K562 (cell line): ENCODE results near the gene PTPN5. TPM values are rescaled to one million over a fixed set of nuclear protein-coding genes. Genes with fewer than 3 reads are reported as not detected.

ENCODE experiments used
- ATAC-seq: fragments of 200-7000 bp; cut with Tn5 transposase; 3 replicates; pipeline ENCODE4 v1.9.1; 2020; ENCODE audit warnings: moderate library complexity
- BruUV-seq: library from RNA; stranded (reverse); fragments of 400-500 nt; replicated peaks from 2 replicates; lab custom pipeline; 2021; lab: Mats Ljungman, UMichigan
- CTCF ChIA-PET: fragments of 300-600 bp; formaldehyde crosslinking; extraction: SDS; loops from one replicate; lab custom pipeline; 2021; ENCODE audit warnings: low intra/inter-chr PET ratio; lab: Yijun Ruan, JAX
- POLR2A ChIA-PET: fragments of 300-600, 350-650 bp; sonication (Branson Sonifier 250); formaldehyde crosslinking; extraction: SDS; loops from one replicate; lab custom pipeline; 2021; ENCODE audit warnings: antibody characterized with exemption, inconsistent platforms; lab: Yijun Ruan, JAX
- DNase-seq, 4 experiments: peaks; one replicate each; pipeline versions ENCODE4 v3.0.0 to v3.0.0-alpha.2; 2011 to 2018; ENCODE audit warnings: low spot score in 3 of 4, mixed read lengths in 3 of 4; ENCODE audit errors: extremely low read depth in 1 of 4
- FAIRE-seq: peaks from 2 replicates; lab custom pipeline; 2011; peaks lifted over from hg19 to GRCh38; lab: Jason Lieb, UNC
- H2AFZ ChIP-seq: 2 replicates; pipeline ENCODE4 v1.6.0; 2011; ENCODE audit warnings: low read depth, low read length, control low read depth, inconsistent platforms
- H3K27ac ChIP-seq: fragments of 200-600 bp; 3 replicates; pipeline ENCODE4 v1.8.0; 2011; ENCODE audit warnings: low read depth, mild to moderate bottlenecking, control low read depth, inconsistent platforms, low read length, moderate library complexity, mixed read lengths; ENCODE audit errors: extremely low read depth
- H3K27me3 ChIP-seq, 2 experiments: fragments of 300-600 bp in 1 of 2; 2 replicates in 1 of 2; 3 replicates in 1 of 2; pipeline versions ENCODE4 v1.6.0 to v1.8.0; 2011; ENCODE audit warnings: inconsistent platforms in 2 of 2, low read length in 2 of 2, mild to moderate bottlenecking in 1 of 2, mixed read lengths in 1 of 2, moderate library complexity in 1 of 2; ENCODE audit not compliant: control insufficient read depth in 2 of 2, insufficient read depth in 2 of 2
- H3K36me3 ChIP-seq: fragments of 300-600 bp; 3 replicates; pipeline ENCODE4 v1.8.0; 2011; ENCODE audit warnings: mild to moderate bottlenecking, low read length, inconsistent platforms; ENCODE audit not compliant: control insufficient read depth, insufficient read depth
- H3K4me1 ChIP-seq, 2 experiments: fragments of 200-600 bp in 1 of 2; replicated peaks in 1 of 2; 2 replicates in 1 of 2; 3 replicates in 1 of 2; pipeline versions ENCODE4 v1.5.1 to v1.8.0; 2011; ENCODE audit warnings: inconsistent platforms in 2 of 2, low read length in 2 of 2, mild to moderate bottlenecking in 1 of 2, mixed read lengths in 1 of 2, moderate library complexity in 1 of 2; ENCODE audit not compliant: control insufficient read depth in 2 of 2, insufficient read depth in 2 of 2
- H3K4me2 ChIP-seq: 2 replicates; pipeline ENCODE4 v1.6.1; 2011; ENCODE audit warnings: low read length, control low read depth, inconsistent platforms, mixed read lengths; ENCODE audit not compliant: insufficient read depth
- H3K4me3 ChIP-seq: fragments of 200-600 bp; sonication (generic), shearing (Covaris generic); 2 replicates; pipeline ENCODE4 v1.5.1; 2016; ENCODE audit warnings: control low read depth, inconsistent platforms
- H3K79me2 ChIP-seq: fragments of 200-600 bp; 3 replicates; pipeline ENCODE4 v1.8.0; 2011; ENCODE audit warnings: low read length, inconsistent platforms; ENCODE audit not compliant: control insufficient read depth, insufficient read depth
- H3K9ac ChIP-seq, 2 experiments: 2 replicates each; pipeline versions ENCODE4 v1.6.0 to v1.6.1; 2011; ENCODE audit warnings: low read depth in 2 of 2, low read length in 2 of 2, control low read depth in 1 of 2, inconsistent platforms in 1 of 2, mild to moderate bottlenecking in 1 of 2, mixed read lengths in 1 of 2; ENCODE audit not compliant: insufficient read depth in 1 of 2
- H3K9me1 ChIP-seq: one replicate; pipeline ENCODE4 v1.6.0; 2011; ENCODE audit warnings: inconsistent platforms, mild to moderate bottlenecking, low read length, moderate library complexity; ENCODE audit not compliant: control insufficient read depth, insufficient read depth
- H3K9me3 ChIP-seq: replicated peaks from 2 replicates; pipeline ENCODE4 v1.5.1; 2011; ENCODE audit warnings: low read depth, low read length, inconsistent platforms; ENCODE audit not compliant: control insufficient read depth, insufficient read depth
- H4K20me1 ChIP-seq: replicated peaks from 2 replicates; pipeline ENCODE4 v1.6.1; 2011; ENCODE audit warnings: low read length, inconsistent platforms, mixed read lengths; ENCODE audit not compliant: control insufficient read depth, insufficient read depth
- HMGN3 ChIP-seq: IDR thresholded peaks from 2 replicates; pipeline ENCODE4 v1.6.1; 2011; ENCODE audit warnings: borderline replicate concordance, low read depth, mild to moderate bottlenecking, mixed read lengths, low read length; ENCODE audit not compliant: insufficient read length; ENCODE audit errors: extremely low read depth
- ILF3 ChIP-seq: fragments of 450-650 bp; IDR thresholded peaks from 2 replicates; pipeline ENCODE4 v1.6.1; 2018; ENCODE audit warnings: antibody characterized with exemption, mild to moderate bottlenecking, moderate library complexity, borderline replicate concordance
- SMARCC2 ChIP-seq: fragments of 450-650 bp; IDR thresholded peaks from 2 replicates; pipeline ENCODE4 v1.6.1; 2017; ENCODE audit warnings: antibody characterized with exemption, moderate library complexity, mild to moderate bottlenecking, low read depth
- SREBF1 ChIP-seq: fragments of 150-350 bp; IDR thresholded peaks from 2 replicates; pipeline ENCODE4 v1.6.1; 2014; ENCODE audit warnings: antibody characterized with exemption, low read depth, low read length, borderline replicate concordance
- WGBS: fragments of 100-300 bp; shearing (Covaris generic); methylation state at CpG from one replicate; pipeline ENCODE4 v1.1.6; 2016; ENCODE audit warnings: low coverage, mixed read lengths; ENCODE audit not compliant: insufficient coverage; ENCODE audit errors: missing lambda C conversion rate; 5-methylcytosine and 5-hydroxymethylcytosine counted together
- in situ Hi-C: fragments of 300-500 bp; cut with MboI; formaldehyde crosslinking; loops from 4 replicates; pipeline ENCODE4 v1.15.0; 2018; ENCODE audit warnings: inconsistent platforms, mixed read lengths
- intact Hi-C: fragments of 100-400 bp; cut with micrococcal nuclease; formaldehyde crosslinking; loops from 2 replicates; pipeline ENCODE4 v1.14.2; 2022
- polyA plus RNA-seq, 8 experiments: library from polyadenylated mRNA; depleted of rRNA in 4 of 8; stranded (reverse) in 5 of 8; unstranded in 3 of 8; fragments of >200 nt; fragmentation: Nextera tagmentation in 2 of 8; fragmentation: Illumina TruSeq in 1 of 8; extraction: Ambion mirVana in 2 of 8; extraction: Trizol in 1 of 8; gene quantifications; 2 replicates each; pipeline versions ENCODE4 v1.2.1 to v1.2.3, GENCODE V29; 2011 to 2014; ENCODE audit warnings: inconsistent platforms in 1 of 8, missing spikeins in 1 of 8
- total RNA-seq, 7 experiments: library from RNA; depleted of rRNA in 6 of 7; stranded (reverse); fragments of >200 nt in 6 of 7; fragmentation: Illumina TruSeq in 2 of 7; extraction: Trizol in 2 of 7; gene quantifications; 2 replicates each; pipeline versions ENCODE4 v1.2.1 to v1.2.3, GENCODE V29; 2011 to 2021; ENCODE audit warnings: low replicate concordance in 1 of 7
- TF ChIP-seq, protein P1 (sequence below), 3 experiments: IDR thresholded peaks in 2 of 3; conservative IDR thresholded peaks in 1 of 3; 2 replicates each; pipeline ENCODE4 v1.5.1; 2011 to 2012; ENCODE audit warnings: low read length in 3 of 3, mild to moderate bottlenecking in 3 of 3, control low read depth in 2 of 3, improper control_type of control experiment in 1 of 3, inconsistent platforms in 1 of 3, low read depth in 1 of 3, mixed read lengths in 1 of 3, moderate library complexity in 1 of 3; ENCODE audit not compliant: insufficient read depth in 2 of 3
- TF ChIP-seq, protein P2 (sequence below): fragments of 450-650 bp; formaldehyde crosslinking; IDR thresholded peaks from 2 replicates; pipeline ENCODE4 v1.4.0; 2020; ENCODE audit warnings: mild to moderate bottlenecking, moderate library complexity

Gene PTPN5
- total and polyA plus RNA-seq, 9 of the 15 experiments (the other 6 are each of a cell fraction or from before 2014, with no cell fraction given): not detected

DNA sequence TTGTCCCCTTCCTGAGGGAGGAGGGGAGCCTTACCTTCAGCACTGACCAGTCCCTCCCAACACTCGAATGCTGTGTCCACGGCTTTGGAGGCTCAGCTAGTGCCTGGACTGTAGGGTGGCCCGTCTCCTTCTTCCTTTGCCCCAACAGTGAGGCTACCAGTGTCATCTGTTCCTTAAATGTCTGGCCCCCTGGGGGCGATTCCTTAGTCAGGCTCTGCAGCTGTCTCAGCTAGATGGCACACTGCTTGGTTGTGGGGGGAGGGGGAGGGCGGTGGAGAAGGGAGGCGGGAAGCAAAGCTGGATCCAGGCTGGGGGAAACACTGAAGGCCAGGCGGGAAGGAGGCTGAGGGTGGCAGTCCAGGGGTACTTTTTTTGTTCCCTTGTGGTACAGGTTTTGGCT is 65.6 kb downstream of the PTPN5 start, which contains the start of gene IGSF22:
Gene IGSF22 (minus strand): TSS at position 149 of the 400 bp plus-strand sequence. CDS start 1,952 bp downstream, outside the sequence.
- H3K27ac ChIP-seq: no peak within 1 kb of the TSS
- H3K36me3 ChIP-seq: no peaks in the 10 kb centered on the region
- TF ChIP-seq SREBF1 (no peak), ILF3 (no peak), SMARCC2 (no peak), HMGN3 (no peak)
- TF ChIP-seq, protein P1, sequence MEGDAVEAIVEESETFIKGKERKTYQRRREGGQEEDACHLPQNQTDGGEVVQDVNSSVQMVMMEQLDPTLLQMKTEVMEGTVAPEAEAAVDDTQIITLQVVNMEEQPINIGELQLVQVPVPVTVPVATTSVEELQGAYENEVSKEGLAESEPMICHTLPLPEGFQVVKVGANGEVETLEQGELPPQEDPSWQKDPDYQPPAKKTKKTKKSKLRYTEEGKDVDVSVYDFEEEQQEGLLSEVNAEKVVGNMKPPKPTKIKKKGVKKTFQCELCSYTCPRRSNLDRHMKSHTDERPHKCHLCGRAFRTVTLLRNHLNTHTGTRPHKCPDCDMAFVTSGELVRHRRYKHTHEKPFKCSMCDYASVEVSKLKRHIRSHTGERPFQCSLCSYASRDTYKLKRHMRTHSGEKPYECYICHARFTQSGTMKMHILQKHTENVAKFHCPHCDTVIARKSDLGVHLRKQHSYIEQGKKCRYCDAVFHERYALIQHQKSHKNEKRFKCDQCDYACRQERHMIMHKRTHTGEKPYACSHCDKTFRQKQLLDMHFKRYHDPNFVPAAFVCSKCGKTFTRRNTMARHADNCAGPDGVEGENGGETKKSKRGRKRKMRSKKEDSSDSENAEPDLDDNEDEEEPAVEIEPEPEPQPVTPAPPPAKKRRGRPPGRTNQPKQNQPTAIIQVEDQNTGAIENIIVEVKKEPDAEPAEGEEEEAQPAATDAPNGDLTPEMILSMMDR (IDR thresholded peaks at IDR 0.05 in 2 of 3, conservative IDR thresholded peaks at IDR 0.05 in 1 of 3; ENCODE audit: insufficient read depth in 2 of 3, low read depth in 1 of 3, low read length in 3 of 3): 0 out of 6 replicates have a peak, but pooled peaks of 1 of the 3 experiments have one; percentile 3
- TF ChIP-seq, protein P2, sequence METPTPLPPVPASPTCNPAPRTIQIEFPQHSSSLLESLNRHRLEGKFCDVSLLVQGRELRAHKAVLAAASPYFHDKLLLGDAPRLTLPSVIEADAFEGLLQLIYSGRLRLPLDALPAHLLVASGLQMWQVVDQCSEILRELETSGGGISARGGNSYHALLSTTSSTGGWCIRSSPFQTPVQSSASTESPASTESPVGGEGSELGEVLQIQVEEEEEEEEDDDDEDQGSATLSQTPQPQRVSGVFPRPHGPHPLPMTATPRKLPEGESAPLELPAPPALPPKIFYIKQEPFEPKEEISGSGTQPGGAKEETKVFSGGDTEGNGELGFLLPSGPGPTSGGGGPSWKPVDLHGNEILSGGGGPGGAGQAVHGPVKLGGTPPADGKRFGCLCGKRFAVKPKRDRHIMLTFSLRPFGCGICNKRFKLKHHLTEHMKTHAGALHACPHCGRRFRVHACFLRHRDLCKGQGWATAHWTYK: no peak
- no peak within 1 kb of the TSS for H3K4me2 ChIP-seq
- no peaks in the 10 kb centered on the region for H4K20me1 ChIP-seq
- 9% methylated on average over 4 of the region's 7 CpGs for WGBS
- 0 out of 4 replicates have a peak within 1 kb of the TSS, but pooled peaks of 1 of the 2 experiments have one; percentile 16 for H3K9ac ChIP-seq
- H3K4me3 ChIP-seq: no peak within 1 kb of the TSS
- FAIRE-seq (no peak), ATAC-seq (no peak), DNase-seq (peak in 1 of 4 experiments; percentile 22)
- no peak within 1 kb of the TSS for H2AFZ ChIP-seq
- peaks cover 2 to 12% of the 10 kb centered on the region in 2 experiments; a peak in 3 of 5 replicates for H3K4me1 ChIP-seq
- peaks cover 0 to 34% of the 10 kb centered on the region in 2 experiments; a peak in 2 of 5 replicates for H3K27me3 ChIP-seq
- intact Hi-C loops: no loop called here
- in situ Hi-C loops: loop anchor here (25.0 kb wide), 1 partner anchor 189 kb away; the partner anchor contains the start of gene TSG101
- H3K79me2 ChIP-seq: no peaks in the 10 kb centered on the region
- no peaks in the 10 kb centered on the region for H3K9me3 ChIP-seq
- ChIA-PET POLR2A (interaction anchor here (0.7 kb wide), 1 partner anchor 92 kb away, joined by 3 read pairs; the partner anchor contains the start of gene SPTY2D1), CTCF (no interaction called here)
- BruUV-seq: no TSS peak
- no peaks in the 10 kb centered on the region for H3K9me1 ChIP-seq
